ENCODE results near the gene SBNO1.
A peak's percentile ranks its signal among the peaks of the same experiment; 100 is the strongest.
"Not testable (repeated sequence)": the region's sequence is repeated elsewhere in the genome, so short reads cannot be mapped to it uniquely, and the experiment has no call there.

The SBNO1 gene

GRCh38 chr12:123346946-123347345, 17.7 kb downstream of the SBNO1 start:
- no peak for DNase-seq (ENCODE audit: low spot score)

- DNase-seq (ENCODE audit: low spot score), result no peak
Observed at GRCh38 chr12:123344086-123344485, 20.6 kb downstream of the SBNO1 start.

GRCh38 chr12:123337070-123337469, 27.6 kb downstream of the SBNO1 start:
- peak; percentile 5 for DNase-seq (ENCODE audit: low spot score)

- no peak for DNase-seq (ENCODE audit: low spot score)
Observed at GRCh38 chr12:123336530-123336929, 28.1 kb downstream of the SBNO1 start.

- DNase-seq (ENCODE audit: low spot score), result no peak
Observed at GRCh38 chr12:123335490-123335889, 29.2 kb downstream of the SBNO1 start.

GRCh38 chr12:123329799-123330198, 34.8 kb downstream of the SBNO1 start:
- DNase-seq (ENCODE audit: low spot score), result no peak

GRCh38 chr12:123319826-123320225, 44.8 kb downstream of the SBNO1 start:
- no peak for DNase-seq (ENCODE audit: low spot score)

- DNase-seq (ENCODE audit: low spot score), result no peak
Observed at GRCh38 chr12:123319273-123319672, 45.4 kb downstream of the SBNO1 start.

- DNase-seq (ENCODE audit: low spot score), result not testable (repeated sequence)
Observed at GRCh38 chr12:123313046-123313445, 51.6 kb downstream of the SBNO1 start.

GRCh38 chr12:123306200-123306599, 58.4 kb downstream of the SBNO1 start:
- DNase-seq (ENCODE audit: low spot score), result no peak

GRCh38 chr12:123305136-123305535, 59.5 kb downstream of the SBNO1 start:
- DNase-seq (ENCODE audit: low spot score), result no peak

- no peak for DNase-seq (ENCODE audit: low spot score)
Observed at GRCh38 chr12:123293178-123293760, 71.4 kb downstream of the SBNO1 start.

GRCh38 chr12:123289911-123290310, 74.7 kb downstream of the SBNO1 start:
- no peak for DNase-seq (ENCODE audit: low spot score)

GRCh38 chr12:123288751-123289346, 75.8 kb downstream of the SBNO1 start:
- no peak for DNase-seq (ENCODE audit: low spot score)

- no peak for DNase-seq (ENCODE audit: low spot score)
Observed at GRCh38 chr12:123286652-123287373, 77.8 kb downstream of the SBNO1 start.

- no peak for DNase-seq (ENCODE audit: low spot score)
Observed at GRCh38 chr12:123284669-123285068, 80.0 kb downstream of the SBNO1 start.

GRCh38 chr12:123283461-123283860, 81.2 kb downstream of the SBNO1 start:
- no peak for DNase-seq (ENCODE audit: low spot score)

- no peak for DNase-seq (ENCODE audit: low spot score)
Observed at GRCh38 chr12:123282111-123282510, 82.5 kb downstream of the SBNO1 start.

- DNase-seq (ENCODE audit: low spot score), result no peak
Observed at GRCh38 chr12:123280971-123281370, 83.7 kb downstream of the SBNO1 start.

- DNase-seq (ENCODE audit: low spot score), result no peak
Observed at GRCh38 chr12:123278101-123278627, 86.5 kb downstream of the SBNO1 start.

- no peak for DNase-seq (ENCODE audit: low spot score)
Observed at GRCh38 chr12:123273166-123273565, 91.5 kb downstream of the SBNO1 start.

- no peak for DNase-seq (ENCODE audit: low spot score)
Observed at GRCh38 chr12:123271001-123271668, 93.5 kb downstream of the SBNO1 start.

Measured in Ammon's horn (tissue), 1 donor.